Stimulated activated CD4-positive, alpha-beta T cell treated with anti-CD3 and anti-CD28 coated beads, Interleukin-15, amount 100 ng/mL, for 24 hours (primary cell): ENCODE results near the gene CALML3.

Experiments
- DNase-seq: peaks from one replicate; pipeline ENCODE4 v3.0.0-alpha.2; 2020

Gene CALML3

DNA sequence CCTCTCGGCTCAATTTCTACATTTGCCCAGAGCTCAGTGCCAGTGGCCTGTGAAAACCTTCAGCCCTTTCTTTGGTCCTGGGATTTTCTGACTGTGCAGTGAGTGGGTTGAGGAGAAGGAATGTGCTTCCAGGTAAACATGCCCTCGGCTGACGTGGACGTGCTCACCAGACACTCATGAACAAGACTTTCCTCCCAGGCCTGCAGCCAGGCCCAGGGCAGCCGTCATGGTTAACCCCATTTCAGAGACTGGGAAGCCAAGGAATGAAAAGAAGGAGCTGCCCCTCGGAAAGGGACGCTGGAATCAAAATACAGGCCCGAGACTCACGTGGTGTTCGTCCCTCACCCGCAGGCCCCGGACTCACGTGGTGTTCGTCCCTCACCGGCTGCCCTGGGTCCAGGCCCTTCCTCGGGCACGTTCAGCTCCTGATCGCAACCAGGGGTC, 16.6 kb upstream of the CALML3 start:
- DNase-seq, result no peak

DNA sequence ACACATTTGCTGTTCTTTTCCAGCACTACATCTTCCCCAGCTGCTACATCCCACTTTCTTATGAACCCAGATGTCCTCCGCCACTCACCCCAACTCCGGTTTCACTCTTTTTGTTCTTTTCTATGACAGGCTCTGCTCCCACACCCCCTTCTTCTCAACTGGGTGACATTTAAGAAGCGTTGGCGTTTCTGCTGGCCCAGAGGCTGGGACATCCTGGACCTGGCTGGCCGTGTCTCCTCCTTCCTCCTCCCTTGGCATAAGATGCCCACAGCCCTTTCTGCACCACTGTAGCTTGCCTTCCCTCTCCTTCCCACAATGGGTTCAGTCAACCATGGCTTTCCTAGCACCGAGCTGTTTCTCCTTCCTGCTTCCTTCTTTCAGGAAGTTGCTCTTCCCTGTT, 16.0 kb upstream of the CALML3 start:
- no peak for DNase-seq

DNA sequence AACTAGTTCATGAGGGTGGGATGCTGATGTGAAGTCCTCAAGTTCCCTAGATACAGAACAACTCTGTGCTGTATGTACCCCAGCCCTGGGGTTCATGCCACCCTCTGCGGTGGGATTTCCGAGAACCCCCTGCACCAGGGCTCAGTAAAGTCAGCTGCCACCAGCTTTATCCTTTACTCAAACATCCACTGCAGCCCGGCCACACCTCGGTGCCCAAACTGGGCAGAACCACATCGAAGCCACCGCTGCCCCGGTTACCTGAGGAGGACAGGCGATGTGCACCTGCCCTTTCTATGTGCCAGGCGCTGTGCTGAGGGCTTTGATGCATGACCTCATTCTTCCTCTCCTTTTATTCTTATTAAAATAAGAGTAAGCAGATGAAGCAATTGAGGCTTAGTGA, 15.5 kb upstream of the CALML3 start:
- no peak for DNase-seq

DNA sequence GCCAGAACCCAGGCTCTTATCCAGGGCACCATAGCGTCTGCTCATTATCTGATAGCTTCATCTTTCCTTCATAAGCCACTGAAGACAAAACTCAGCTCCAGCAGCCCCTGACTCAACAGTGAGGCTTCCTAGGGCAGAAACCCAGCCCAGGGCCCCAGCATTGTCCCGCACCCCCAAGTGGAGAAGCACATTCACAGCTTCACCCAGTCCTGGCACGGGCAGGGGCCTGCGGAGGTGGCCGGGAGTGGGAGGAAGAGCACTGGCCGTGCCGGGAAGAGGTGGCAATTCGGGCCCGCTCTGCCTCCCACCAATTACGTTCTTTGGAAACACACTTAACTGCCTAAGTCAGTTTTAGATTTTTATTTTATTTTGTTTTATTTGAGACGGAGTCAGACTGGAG, 15.1 kb upstream of the CALML3 start:
- no peak for DNase-seq

GRCh38 chr10:5510281-5511072, 14.3 kb upstream of the CALML3 start:
- no peak for DNase-seq

- no peak for DNase-seq
Measured at GRCh38 chr10:5511231-5511884, 13.4 kb upstream of the CALML3 start.

DNA sequence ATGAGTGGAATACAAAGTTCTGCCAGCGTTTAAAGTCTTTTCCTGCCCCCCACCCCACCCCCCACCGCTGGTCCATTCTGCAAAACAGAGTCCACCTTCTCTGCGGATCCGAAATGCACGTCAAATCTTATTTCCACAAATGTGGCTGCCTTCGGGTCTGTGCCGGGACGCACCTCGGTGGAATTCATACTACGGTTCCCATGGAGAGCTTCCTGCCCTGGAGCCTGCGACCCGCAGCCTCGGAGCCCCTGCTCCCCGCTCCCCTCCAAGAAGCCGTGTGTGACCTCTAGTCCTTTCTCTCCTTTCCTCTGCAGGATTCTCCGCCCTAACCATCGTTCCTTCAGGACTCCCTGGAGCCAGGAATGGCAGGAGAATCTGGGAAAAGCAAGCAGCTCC, 12.9 kb upstream of the CALML3 start:
- DNase-seq, result no peak

- no peak for DNase-seq
Measured at GRCh38 chr10:5512331-5512730, 12.4 kb upstream of the CALML3 start.

- peak; percentile 51 for DNase-seq
Measured at GRCh38 chr10:5512881-5513612, 11.7 kb upstream of the CALML3 start.

DNA sequence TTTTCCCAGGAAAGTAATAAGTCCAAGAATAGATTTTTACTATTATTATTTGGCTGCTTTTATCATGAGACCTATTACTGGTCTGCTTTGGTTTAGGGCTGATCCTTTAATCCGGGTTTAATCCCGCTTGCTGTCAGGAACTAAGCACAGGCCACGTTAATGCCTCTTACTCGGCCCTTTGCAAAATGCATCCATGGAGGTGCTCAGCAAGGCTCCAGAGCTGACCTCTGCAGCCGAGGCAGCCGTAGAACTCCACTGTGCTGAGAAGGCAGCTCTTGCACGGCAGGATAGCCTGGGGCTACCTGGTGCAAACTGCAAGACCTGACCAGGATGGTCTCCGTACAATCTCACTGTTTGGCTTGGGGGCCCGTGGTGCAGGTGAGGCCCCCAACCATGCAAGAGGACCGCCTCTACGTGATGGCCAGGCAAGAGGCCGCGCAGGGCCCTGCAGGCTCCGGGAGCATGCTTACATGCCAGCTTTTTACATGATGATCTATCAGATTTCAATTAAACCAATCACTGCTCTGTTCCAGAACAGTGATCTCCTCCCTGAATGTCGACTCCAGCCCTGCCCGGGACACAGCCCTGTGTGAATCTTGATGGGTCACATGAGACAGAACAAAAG, 10.4 kb upstream of the CALML3 start:
- DNase-seq, result no peak

GRCh38 chr10:5515948-5516761, 8.6 kb upstream of the CALML3 start:
- DNase-seq, result no peak

- DNase-seq, result no peak
Measured at GRCh38 chr10:5517546-5517945, 7.2 kb upstream of the CALML3 start.

GRCh38 chr10:5518143-5518542, 6.6 kb upstream of the CALML3 start:
- DNase-seq, result no peak

- DNase-seq, result no peak
Measured at GRCh38 chr10:5519054-5519453, 5.7 kb upstream of the CALML3 start.

- no peak for DNase-seq
Measured at GRCh38 chr10:5522913-5523560, 1.7 kb upstream of the CALML3 start.

DNA sequence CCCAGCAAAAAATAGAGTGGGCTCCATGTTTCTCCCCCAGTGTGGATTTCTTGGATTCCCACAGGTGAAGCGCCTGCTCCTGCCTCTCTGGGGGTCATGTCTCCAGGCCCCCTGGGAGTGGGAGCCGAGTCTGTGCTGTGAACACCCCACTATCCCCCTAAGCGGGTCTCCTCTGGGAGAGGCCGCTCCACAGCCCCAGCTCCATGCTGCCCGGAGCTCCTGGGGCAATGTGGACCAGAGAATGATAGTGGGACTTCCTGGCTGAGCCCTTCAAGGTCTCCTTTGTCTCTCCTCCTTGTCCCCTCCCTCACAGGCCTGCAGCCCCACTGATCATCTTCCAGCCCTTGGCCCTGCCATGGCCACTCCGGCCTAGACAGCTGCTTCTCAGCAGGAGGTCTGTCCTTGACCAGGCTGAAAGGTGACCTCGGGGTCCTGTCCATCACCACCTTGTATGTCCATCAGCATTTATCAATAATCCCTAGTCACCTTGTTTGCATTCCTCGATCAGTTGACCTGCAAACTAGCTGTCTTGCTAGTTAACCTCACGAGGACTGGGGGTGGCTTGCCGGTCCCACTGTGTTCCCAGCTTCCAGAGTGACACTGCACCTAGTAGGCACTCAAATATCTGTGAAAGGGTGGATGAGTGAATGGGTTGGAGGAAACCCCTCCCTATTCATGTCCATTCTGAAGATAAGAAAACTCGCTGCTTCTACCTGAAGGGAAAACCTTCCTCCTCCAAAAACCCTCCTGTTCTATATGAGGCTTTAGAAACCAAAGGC, 776 bp upstream of the CALML3 start:
- no peak for DNase-seq

GRCh38 chr10:5525561-5526341, 990 bp downstream of the CALML3 start:
- DNase-seq, result no peak

GRCh38 chr10:5526691-5527331, 2.0 kb downstream of the CALML3 start:
- DNase-seq, result no peak

GRCh38 chr10:5527332-5528200, 2.8 kb downstream of the CALML3 start:
- DNase-seq, result no peak
